Liver (tissue), 9 donors: ENCODE data around the gene DIAPH2. TPM values are rescaled to one million over a fixed set of nuclear protein-coding genes. Genes with fewer than 3 reads are reported as not detected.

ENCODE experiments used
- DNase-seq: peaks from one replicate; pipeline ENCODE4 v3.0.0-alpha.2; 2017; ENCODE audit warnings: low spot score
- H3K27ac ChIP-seq, 2 donors: one replicate each; pipeline ENCODE4 v1.7.0; 2013; ENCODE audit warnings: inconsistent platforms in 2 of 2, low read length in 2 of 2, control low read depth in 1 of 2, low read depth in 1 of 2, mild to moderate bottlenecking in 1 of 2
- H3K27me3 ChIP-seq, 4 donors: one replicate each; pipeline versions ENCODE4 v1.6.1 to v1.7.0; 2013; ENCODE audit warnings: low read length in 3 of 4, inconsistent platforms in 1 of 4, mild to moderate bottlenecking in 1 of 4, moderate library complexity in 1 of 4; ENCODE audit not compliant: control insufficient read depth in 4 of 4, insufficient read depth in 4 of 4
- H3K36me3 ChIP-seq, 4 donors: one replicate each; pipeline versions ENCODE4 v1.6.1 to v1.7.0; 2013; ENCODE audit warnings: low read length in 3 of 4, mild to moderate bottlenecking in 3 of 4, low read depth in 1 of 4, moderate library complexity in 1 of 4; ENCODE audit not compliant: control insufficient read depth in 4 of 4, insufficient read depth in 3 of 4
- H3K4me1 ChIP-seq, 4 donors: one replicate each; pipeline versions ENCODE4 v1.6.1 to v1.7.0; 2013; ENCODE audit warnings: low read length in 3 of 4, mild to moderate bottlenecking in 3 of 4, moderate library complexity in 1 of 4; ENCODE audit not compliant: control insufficient read depth in 4 of 4, insufficient read depth in 4 of 4
- H3K4me3 ChIP-seq, 3 donors: one replicate each; pipeline versions ENCODE4 v1.6.1 to v1.7.0; 2013; ENCODE audit warnings: low read length in 3 of 3, control low read depth in 1 of 3, low read depth in 1 of 3, mild to moderate bottlenecking in 1 of 3
- H3K9ac ChIP-seq, 2 donors: one replicate each; pipeline ENCODE4 v1.7.0; 2013; ENCODE audit warnings: low read length in 2 of 2, mild to moderate bottlenecking in 2 of 2, moderate library complexity in 2 of 2, control low read depth in 1 of 2, low read depth in 1 of 2
- H3K9me3 ChIP-seq, 4 donors: one replicate each; pipeline versions ENCODE4 v1.6.1 to v1.7.0; 2013; ENCODE audit warnings: low read length in 3 of 4; ENCODE audit not compliant: control insufficient read depth in 4 of 4
- EGR1 ChIP-seq, 2 donors: IDR thresholded peaks; 2 replicates each; pipeline ENCODE4 v1.6.1; 2016 to 2018; ENCODE audit warnings: antibody characterized with exemption in 2 of 2, low read depth in 2 of 2
- FOXA1 ChIP-seq: IDR thresholded peaks from 2 replicates; pipeline ENCODE4 v1.6.1; 2016; ENCODE audit warnings: antibody characterized with exemption
- FOXA2 ChIP-seq: IDR thresholded peaks from 2 replicates; pipeline ENCODE4 v1.6.1; 2016; ENCODE audit warnings: antibody characterized with exemption
- HNF4A ChIP-seq, 2 donors: conservative IDR thresholded peaks; 2 replicates each; pipeline ENCODE4 v1.6.1; 2016; ENCODE audit warnings: antibody characterized with exemption in 2 of 2, mild to moderate bottlenecking in 2 of 2
- HNF4G ChIP-seq: IDR thresholded peaks from 2 replicates; pipeline ENCODE4 v1.6.1; 2016; ENCODE audit warnings: antibody characterized with exemption
- JUND ChIP-seq, 2 donors: IDR thresholded peaks; 2 replicates each; pipeline ENCODE4 v1.6.1; 2016; ENCODE audit warnings: antibody characterized with exemption in 2 of 2
- NR2F2 ChIP-seq: IDR thresholded peaks from 2 replicates; pipeline ENCODE4 v1.6.1; 2016; ENCODE audit warnings: antibody characterized with exemption
- RAD21 ChIP-seq, 2 donors: IDR thresholded peaks; 2 replicates each; pipeline ENCODE4 v1.6.1; 2016; ENCODE audit warnings: antibody characterized with exemption in 2 of 2, mild to moderate bottlenecking in 2 of 2
- RXRA ChIP-seq, 2 donors: IDR thresholded peaks; 2 replicates each; pipeline ENCODE4 v1.6.1; 2017 to 2018; ENCODE audit warnings: antibody characterized with exemption in 2 of 2, mild to moderate bottlenecking in 1 of 2
- SP1 ChIP-seq: IDR thresholded peaks from 2 replicates; pipeline ENCODE4 v1.6.1; 2018; ENCODE audit warnings: antibody characterized with exemption, mild to moderate bottlenecking
- TAF1 ChIP-seq: conservative IDR thresholded peaks from 2 replicates; pipeline ENCODE4 v1.6.1; 2016; ENCODE audit warnings: antibody characterized with exemption, mild to moderate bottlenecking
- YY1 ChIP-seq: IDR thresholded peaks from 2 replicates; pipeline ENCODE4 v1.6.1; 2016; ENCODE audit warnings: antibody characterized with exemption, mild to moderate bottlenecking
- WGBS: extraction: QIAGEN DNeasy Blood & Tissue Kit; methylation state at CpG from one replicate; pipeline ENCODE4 v1.1.7; 2013; 5-methylcytosine and 5-hydroxymethylcytosine counted together
- polyA plus RNA-seq, 2 donors: library from polyadenylated mRNA; stranded (reverse) in 1 of 2; unstranded in 1 of 2; fragments of 200-250 nt in 1 of 2; fragments of >200 nt in 1 of 2; fragmentation: Nextera tagmentation in 1 of 2; extraction: Ambion mirVana in 1 of 2; gene quantifications; one replicate each; pipeline versions ENCODE4 v1.2.1 to v1.2.3, GENCODE V29; 2013 to 2015
- total RNA-seq, 2 donors: library from RNA; depleted of rRNA; stranded (reverse); fragments of >200 nt; gene quantifications; one replicate each; pipeline ENCODE4 v1.2.3, GENCODE V29; 2014
- TF ChIP-seq, protein P1 (sequence below): IDR thresholded peaks from 2 replicates; pipeline ENCODE4 v1.6.1; 2016; ENCODE audit warnings: antibody characterized with exemption
- TF ChIP-seq, protein P2 (sequence below): IDR thresholded peaks from 2 replicates; pipeline ENCODE4 v1.6.1; 2016; ENCODE audit warnings: antibody characterized with exemption
- TF ChIP-seq, protein P3 (sequence below): IDR thresholded peaks from 2 replicates; pipeline ENCODE4 v1.6.1; 2016; ENCODE audit warnings: antibody characterized with exemption
- TF ChIP-seq, protein P4 (sequence below): IDR thresholded peaks from 2 replicates; pipeline ENCODE4 v1.6.1; 2016; ENCODE audit warnings: antibody characterized with exemption, mild to moderate bottlenecking
- TF ChIP-seq, protein P5 (sequence below): fragments of 150-350 bp; IDR thresholded peaks from 2 replicates; pipeline ENCODE4 v1.5.1; 2017; ENCODE audit warnings: improper control_type of control experiment, low read depth, low read length; ENCODE audit not compliant: missing input control
- donor health status: healthy.
- donor health status: healthy.
- donor health status: healthy.
- donor health status: healthy.
- donor health status: healthy.

DIAPH2 gene
- total and polyA plus RNA-seq, 4 donors: 2.7 to 16.6 (median 5.3) TPM

DNA sequence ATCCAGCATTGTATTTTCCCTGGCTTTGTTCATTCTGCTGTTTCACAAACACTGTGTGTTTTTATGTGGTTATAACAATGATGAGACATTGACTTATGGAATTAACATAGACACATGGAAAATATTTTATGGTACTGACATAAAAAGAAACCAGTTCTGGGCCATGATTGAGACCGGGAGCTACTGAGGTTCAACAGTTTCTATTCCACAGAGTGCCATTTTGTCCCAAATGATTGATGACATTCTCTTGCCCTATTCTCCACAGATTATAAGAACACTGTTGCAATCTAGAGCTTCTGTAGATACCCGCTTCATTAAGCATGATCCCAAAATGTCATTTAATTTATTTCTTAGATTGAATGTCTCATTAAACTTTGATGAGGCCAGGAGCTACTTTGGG lies 525.9 kb downstream of the DIAPH2 start:
- Histone ChIP-seq H3K4me3 (no peak overlapping the region), H3K4me1 (no peaks in the 10 kb centered on the region), H3K36me3 (no peaks in the 10 kb centered on the region), H3K27ac (no peak overlapping the region), H3K9me3 (no peaks in the 10 kb centered on the region), H3K27me3 (no peaks in the 10 kb centered on the region), H3K9ac (no peak overlapping the region)
- DNase-seq: no peak
- 93% methylated on average over 2 of the region's 2 CpGs for WGBS
- TF ChIP-seq FOXA1: no peak
- no peak for TF ChIP-seq HNF4G
- TF ChIP-seq, protein P1, sequence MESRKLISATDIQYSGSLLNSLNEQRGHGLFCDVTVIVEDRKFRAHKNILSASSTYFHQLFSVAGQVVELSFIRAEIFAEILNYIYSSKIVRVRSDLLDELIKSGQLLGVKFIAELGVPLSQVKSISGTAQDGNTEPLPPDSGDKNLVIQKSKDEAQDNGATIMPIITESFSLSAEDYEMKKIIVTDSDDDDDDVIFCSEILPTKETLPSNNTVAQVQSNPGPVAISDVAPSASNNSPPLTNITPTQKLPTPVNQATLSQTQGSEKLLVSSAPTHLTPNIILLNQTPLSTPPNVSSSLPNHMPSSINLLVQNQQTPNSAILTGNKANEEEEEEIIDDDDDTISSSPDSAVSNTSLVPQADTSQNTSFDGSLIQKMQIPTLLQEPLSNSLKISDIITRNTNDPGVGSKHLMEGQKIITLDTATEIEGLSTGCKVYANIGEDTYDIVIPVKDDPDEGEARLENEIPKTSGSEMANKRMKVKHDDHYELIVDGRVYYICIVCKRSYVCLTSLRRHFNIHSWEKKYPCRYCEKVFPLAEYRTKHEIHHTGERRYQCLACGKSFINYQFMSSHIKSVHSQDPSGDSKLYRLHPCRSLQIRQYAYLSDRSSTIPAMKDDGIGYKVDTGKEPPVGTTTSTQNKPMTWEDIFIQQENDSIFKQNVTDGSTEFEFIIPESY: no peak
- TF ChIP-seq SP1: no peak
- no peak for TF ChIP-seq NR2F2
- TF ChIP-seq, protein P2, sequence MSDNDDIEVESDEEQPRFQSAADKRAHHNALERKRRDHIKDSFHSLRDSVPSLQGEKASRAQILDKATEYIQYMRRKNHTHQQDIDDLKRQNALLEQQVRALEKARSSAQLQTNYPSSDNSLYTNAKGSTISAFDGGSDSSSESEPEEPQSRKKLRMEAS: no peak
- TF ChIP-seq JUND (IDR thresholded peaks at IDR 0.05): no peak
- no peak for TF ChIP-seq YY1
- TF ChIP-seq, protein P3, sequence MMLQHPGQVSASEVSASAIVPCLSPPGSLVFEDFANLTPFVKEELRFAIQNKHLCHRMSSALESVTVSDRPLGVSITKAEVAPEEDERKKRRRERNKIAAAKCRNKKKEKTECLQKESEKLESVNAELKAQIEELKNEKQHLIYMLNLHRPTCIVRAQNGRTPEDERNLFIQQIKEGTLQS: no peak
- no peak for TF ChIP-seq RAD21 (IDR thresholded peaks at IDR 0.05)
- no peak for TF ChIP-seq TAF1

DNA sequence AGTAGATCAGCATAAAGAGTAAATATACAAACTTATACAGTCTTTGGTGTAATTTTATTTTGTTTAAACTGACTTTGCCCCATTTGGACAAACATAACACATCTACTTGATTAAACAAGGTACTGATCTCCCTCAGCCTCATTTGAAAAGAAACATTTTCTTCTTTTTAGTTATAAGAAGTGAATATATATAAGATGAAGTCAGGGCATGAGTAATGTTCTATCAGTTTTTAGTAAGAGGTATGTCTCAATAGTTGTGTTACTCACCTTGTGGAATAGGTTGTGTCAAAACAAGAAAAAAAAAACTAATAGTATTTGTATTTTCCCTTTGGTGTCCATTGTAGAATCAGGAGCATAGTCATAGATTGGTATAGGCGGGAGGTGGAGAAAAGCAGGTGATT lies 526.4 kb downstream of the DIAPH2 start:
- Histone ChIP-seq H3K36me3 (no peaks in the 10 kb centered on the region), H3K9me3 (no peaks in the 10 kb centered on the region), H3K4me3 (no peak overlapping the region), H3K9ac (no peak overlapping the region), H3K4me1 (no peaks in the 10 kb centered on the region), H3K27ac (no peak overlapping the region), H3K27me3 (no peaks in the 10 kb centered on the region)
- TF ChIP-seq YY1 (no peak), JUND (IDR thresholded peaks at IDR 0.05) (no peak), FOXA2 (no peak)
- TF ChIP-seq, protein P4, sequence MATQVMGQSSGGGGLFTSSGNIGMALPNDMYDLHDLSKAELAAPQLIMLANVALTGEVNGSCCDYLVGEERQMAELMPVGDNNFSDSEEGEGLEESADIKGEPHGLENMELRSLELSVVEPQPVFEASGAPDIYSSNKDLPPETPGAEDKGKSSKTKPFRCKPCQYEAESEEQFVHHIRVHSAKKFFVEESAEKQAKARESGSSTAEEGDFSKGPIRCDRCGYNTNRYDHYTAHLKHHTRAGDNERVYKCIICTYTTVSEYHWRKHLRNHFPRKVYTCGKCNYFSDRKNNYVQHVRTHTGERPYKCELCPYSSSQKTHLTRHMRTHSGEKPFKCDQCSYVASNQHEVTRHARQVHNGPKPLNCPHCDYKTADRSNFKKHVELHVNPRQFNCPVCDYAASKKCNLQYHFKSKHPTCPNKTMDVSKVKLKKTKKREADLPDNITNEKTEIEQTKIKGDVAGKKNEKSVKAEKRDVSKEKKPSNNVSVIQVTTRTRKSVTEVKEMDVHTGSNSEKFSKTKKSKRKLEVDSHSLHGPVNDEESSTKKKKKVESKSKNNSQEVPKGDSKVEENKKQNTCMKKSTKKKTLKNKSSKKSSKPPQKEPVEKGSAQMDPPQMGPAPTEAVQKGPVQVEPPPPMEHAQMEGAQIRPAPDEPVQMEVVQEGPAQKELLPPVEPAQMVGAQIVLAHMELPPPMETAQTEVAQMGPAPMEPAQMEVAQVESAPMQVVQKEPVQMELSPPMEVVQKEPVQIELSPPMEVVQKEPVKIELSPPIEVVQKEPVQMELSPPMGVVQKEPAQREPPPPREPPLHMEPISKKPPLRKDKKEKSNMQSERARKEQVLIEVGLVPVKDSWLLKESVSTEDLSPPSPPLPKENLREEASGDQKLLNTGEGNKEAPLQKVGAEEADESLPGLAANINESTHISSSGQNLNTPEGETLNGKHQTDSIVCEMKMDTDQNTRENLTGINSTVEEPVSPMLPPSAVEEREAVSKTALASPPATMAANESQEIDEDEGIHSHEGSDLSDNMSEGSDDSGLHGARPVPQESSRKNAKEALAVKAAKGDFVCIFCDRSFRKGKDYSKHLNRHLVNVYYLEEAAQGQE: no peak
- DNase-seq: no peak
- 93% methylated on average over 1 of the region's 1 CpG for WGBS

DNA sequence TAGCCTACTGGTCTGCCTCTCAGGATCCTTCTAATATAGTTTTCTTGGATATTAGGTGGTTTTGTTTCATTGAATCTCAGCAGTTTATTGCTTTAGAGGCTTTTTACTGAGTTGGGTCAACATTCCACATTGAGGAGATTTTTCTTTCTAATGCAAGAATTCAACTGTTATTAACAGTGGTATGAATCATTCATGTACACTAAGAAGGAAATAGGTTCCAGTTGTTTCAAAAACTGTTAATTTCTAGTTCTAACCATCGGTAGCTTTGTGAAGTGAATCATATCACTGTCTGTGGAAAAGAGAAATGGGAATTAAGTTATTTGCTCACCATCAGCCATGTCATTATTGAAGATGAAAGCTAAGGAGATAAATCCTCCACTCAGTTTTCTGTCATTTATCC lies 530.5 kb downstream of the DIAPH2 start:
- H3K9ac ChIP-seq: no peak overlapping the region
- 95% methylated on average over 1 of the region's 1 CpG for WGBS
- TF ChIP-seq, protein P3: no peak
- TF ChIP-seq RXRA (IDR thresholded peaks at IDR 0.05): no peak
- no peak for TF ChIP-seq HNF4A (conservative IDR thresholded peaks at IDR 0.05)
- TF ChIP-seq SP1: no peak
- TF ChIP-seq EGR1 (IDR thresholded peaks at IDR 0.05; ENCODE audit: low read depth in 2 of 2): no peak
- TF ChIP-seq, protein P5, sequence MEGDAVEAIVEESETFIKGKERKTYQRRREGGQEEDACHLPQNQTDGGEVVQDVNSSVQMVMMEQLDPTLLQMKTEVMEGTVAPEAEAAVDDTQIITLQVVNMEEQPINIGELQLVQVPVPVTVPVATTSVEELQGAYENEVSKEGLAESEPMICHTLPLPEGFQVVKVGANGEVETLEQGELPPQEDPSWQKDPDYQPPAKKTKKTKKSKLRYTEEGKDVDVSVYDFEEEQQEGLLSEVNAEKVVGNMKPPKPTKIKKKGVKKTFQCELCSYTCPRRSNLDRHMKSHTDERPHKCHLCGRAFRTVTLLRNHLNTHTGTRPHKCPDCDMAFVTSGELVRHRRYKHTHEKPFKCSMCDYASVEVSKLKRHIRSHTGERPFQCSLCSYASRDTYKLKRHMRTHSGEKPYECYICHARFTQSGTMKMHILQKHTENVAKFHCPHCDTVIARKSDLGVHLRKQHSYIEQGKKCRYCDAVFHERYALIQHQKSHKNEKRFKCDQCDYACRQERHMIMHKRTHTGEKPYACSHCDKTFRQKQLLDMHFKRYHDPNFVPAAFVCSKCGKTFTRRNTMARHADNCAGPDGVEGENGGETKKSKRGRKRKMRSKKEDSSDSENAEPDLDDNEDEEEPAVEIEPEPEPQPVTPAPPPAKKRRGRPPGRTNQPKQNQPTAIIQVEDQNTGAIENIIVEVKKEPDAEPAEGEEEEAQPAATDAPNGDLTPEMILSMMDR: no peak
- TF ChIP-seq, protein P4: no peak

More for the DNA sequence above, 530.5 kb downstream of the DIAPH2 start:
- Histone ChIP-seq H3K36me3 (no peaks in the 10 kb centered on the region), H3K4me1 (no peaks in the 10 kb centered on the region), H3K27me3 (no peaks in the 10 kb centered on the region), H3K4me3 (no peak overlapping the region), H3K9me3 (no peaks in the 10 kb centered on the region), H3K27ac (no peak overlapping the region)
- DNase-seq: no peak
